Keratinocyte (primary cell): Measurements from ENCODE around the gene DLGAP1.

ENCODE experiments used
- CTCF ChIP-seq, 3 experiments: IDR thresholded peaks in 1 of 3; conservative IDR thresholded peaks in 1 of 3; optimal IDR thresholded peaks in 1 of 3; 2 replicates in 2 of 3; 3 replicates in 1 of 3; pipeline versions ENCODE3 to v1.5.1; 2011; ENCODE audit warnings: low read length in 3 of 3, mild to moderate bottlenecking in 3 of 3, moderate library complexity in 2 of 3, control low read depth in 1 of 3, inconsistent platforms in 1 of 3; ENCODE audit not compliant: insufficient read depth in 2 of 3; ENCODE audit errors: extremely low read depth in 1 of 3
- EZH2 ChIP-seq: IDR thresholded peaks from one replicate; pipeline ENCODE4 v1.6.1; 2012; ENCODE audit warnings: inconsistent platforms, mild to moderate bottlenecking, low read length, moderate library complexity

- TF ChIP-seq CTCF (optimal IDR thresholded peaks at IDR 0.05 in 1 of 3, IDR thresholded peaks at IDR 0.05 in 1 of 3, conservative IDR thresholded peaks at IDR 0.05 in 1 of 3; ENCODE audit: extremely low read depth in 1 of 3, insufficient read depth in 2 of 3, low read length in 3 of 3) (no peak), EZH2 (no peak)
These were observed 335.3 kb downstream of the DLGAP1 start for GRCh38 chr18:4119813-4120212.
